ENCODE results near the gene JAKMIP2. TPM values are rescaled to one million over a fixed set of nuclear protein-coding genes. Genes with fewer than 3 reads are reported as not detected.

Gene JAKMIP2
- total RNA-seq, 1 experiment from 2014 or later, result not detected

DNA sequence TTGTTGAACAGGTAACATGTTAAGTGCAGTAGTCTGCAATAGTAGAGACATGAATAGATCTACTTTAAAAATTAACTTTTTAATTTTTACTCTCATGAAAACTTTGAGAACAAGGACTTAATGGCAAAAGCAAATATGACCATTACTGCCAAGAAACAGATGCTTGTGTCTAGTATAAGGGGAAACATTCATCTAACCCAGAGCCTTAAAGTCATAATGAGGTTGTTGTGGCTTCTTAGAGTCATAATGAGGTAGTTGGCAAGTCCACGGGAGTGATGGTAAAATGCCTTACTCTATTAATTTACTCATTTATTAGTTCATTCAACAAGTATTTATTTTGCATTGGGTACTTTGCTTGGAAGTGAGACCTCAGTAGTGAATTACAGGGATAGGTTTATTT is 71.5 kb downstream of the JAKMIP2 start:
- ChIA-PET CTCF (no interaction called here), POLR2A (ENCODE audit: unreplicated experiment) (no interaction called here)
- H3F3A ChIP-seq (ENCODE audit: insufficient read depth, low read depth), result no peaks in the 10 kb centered on the region
- H2AFZ ChIP-seq, result no peak overlapping the region
- H3K9me2 ChIP-seq (ENCODE audit: insufficient read depth), result no peaks in the 10 kb centered on the region
- intact Hi-C loops (cut with micrococcal nuclease; ENCODE audit: unreplicated experiment), result no loop called here
- no peaks in the 10 kb centered on the region for H3K36me3 ChIP-seq (ENCODE audit: low read depth)
- no peak overlapping the region for H3K27ac ChIP-seq
- H3K27me3 ChIP-seq (ENCODE audit: insufficient read depth, low read depth), result no peaks in the 10 kb centered on the region
- H3K4me3 ChIP-seq, result no peak overlapping the region
- BruUV-seq (replicated peaks), result no TSS peak
- H3K4me2 ChIP-seq, result no peak overlapping the region
- H3K79me2 ChIP-seq (ENCODE audit: low read depth), result no peaks in the 10 kb centered on the region
- no peak for DNase-seq
- H3K4me1 ChIP-seq (replicated peaks; ENCODE audit: insufficient read depth), result no peaks in the 10 kb centered on the region
- H3K9me3 ChIP-seq (ENCODE audit: insufficient read depth, low read depth), result no peaks in the 10 kb centered on the region
- H4K20me1 ChIP-seq (ENCODE audit: insufficient read depth), result no peaks in the 10 kb centered on the region
- TF ChIP-seq, protein P1, sequence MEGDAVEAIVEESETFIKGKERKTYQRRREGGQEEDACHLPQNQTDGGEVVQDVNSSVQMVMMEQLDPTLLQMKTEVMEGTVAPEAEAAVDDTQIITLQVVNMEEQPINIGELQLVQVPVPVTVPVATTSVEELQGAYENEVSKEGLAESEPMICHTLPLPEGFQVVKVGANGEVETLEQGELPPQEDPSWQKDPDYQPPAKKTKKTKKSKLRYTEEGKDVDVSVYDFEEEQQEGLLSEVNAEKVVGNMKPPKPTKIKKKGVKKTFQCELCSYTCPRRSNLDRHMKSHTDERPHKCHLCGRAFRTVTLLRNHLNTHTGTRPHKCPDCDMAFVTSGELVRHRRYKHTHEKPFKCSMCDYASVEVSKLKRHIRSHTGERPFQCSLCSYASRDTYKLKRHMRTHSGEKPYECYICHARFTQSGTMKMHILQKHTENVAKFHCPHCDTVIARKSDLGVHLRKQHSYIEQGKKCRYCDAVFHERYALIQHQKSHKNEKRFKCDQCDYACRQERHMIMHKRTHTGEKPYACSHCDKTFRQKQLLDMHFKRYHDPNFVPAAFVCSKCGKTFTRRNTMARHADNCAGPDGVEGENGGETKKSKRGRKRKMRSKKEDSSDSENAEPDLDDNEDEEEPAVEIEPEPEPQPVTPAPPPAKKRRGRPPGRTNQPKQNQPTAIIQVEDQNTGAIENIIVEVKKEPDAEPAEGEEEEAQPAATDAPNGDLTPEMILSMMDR (conservative IDR thresholded peaks at IDR 0.05), result no peak
- no peak for TF ChIP-seq EZH2 (IDR thresholded peaks at IDR 0.05; ENCODE audit: low read depth)

DNA sequence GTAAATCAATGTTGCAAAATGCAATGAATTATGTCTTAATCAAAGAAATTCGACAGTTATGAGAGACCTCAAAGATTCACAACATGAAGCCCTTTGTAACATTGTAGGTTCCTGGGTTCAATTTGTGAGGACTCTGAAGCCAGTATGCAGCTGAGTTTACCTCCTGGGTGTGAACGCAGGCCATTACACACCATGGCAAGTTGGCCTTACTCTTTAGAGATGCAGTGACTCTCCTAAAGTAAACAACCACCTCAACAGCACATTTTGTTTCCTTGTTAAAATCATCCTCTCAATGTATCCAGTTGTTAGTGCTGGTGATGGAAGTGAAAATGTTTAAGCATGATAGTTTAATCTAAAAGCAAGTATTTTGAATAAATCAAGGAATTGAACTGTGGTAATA is 73.8 kb downstream of the JAKMIP2 start:
- H3K27ac ChIP-seq, result no peak overlapping the region
- H3K36me3 ChIP-seq (ENCODE audit: low read depth), result no peaks in the 10 kb centered on the region
- intact Hi-C loops (cut with micrococcal nuclease; ENCODE audit: unreplicated experiment), result no loop called here
- POLR2A ChIA-PET (ENCODE audit: unreplicated experiment), result no interaction called here
- no peak overlapping the region for H2AFZ ChIP-seq
- no peak for TF ChIP-seq EZH2 (IDR thresholded peaks at IDR 0.05; ENCODE audit: low read depth)
- TF ChIP-seq, protein P1 (conservative IDR thresholded peaks at IDR 0.05), result no peak
- no peaks in the 10 kb centered on the region for H3K4me1 ChIP-seq (replicated peaks; ENCODE audit: insufficient read depth)
- H3K9me3 ChIP-seq (ENCODE audit: insufficient read depth, low read depth), result no peaks in the 10 kb centered on the region
- CTCF ChIA-PET, result no interaction called here
- no TSS peak for BruUV-seq (replicated peaks)
- H3K4me3 ChIP-seq, result no peak overlapping the region
- no peaks in the 10 kb centered on the region for H3F3A ChIP-seq (ENCODE audit: insufficient read depth, low read depth)
- no peaks in the 10 kb centered on the region for H3K79me2 ChIP-seq (ENCODE audit: low read depth)
- no peaks in the 10 kb centered on the region for H3K9me2 ChIP-seq (ENCODE audit: insufficient read depth)
- H3K4me2 ChIP-seq, result no peak overlapping the region
- H3K27me3 ChIP-seq (ENCODE audit: insufficient read depth, low read depth), result no peaks in the 10 kb centered on the region
- no peak for DNase-seq
- no peaks in the 10 kb centered on the region for H4K20me1 ChIP-seq (ENCODE audit: insufficient read depth)

DNA sequence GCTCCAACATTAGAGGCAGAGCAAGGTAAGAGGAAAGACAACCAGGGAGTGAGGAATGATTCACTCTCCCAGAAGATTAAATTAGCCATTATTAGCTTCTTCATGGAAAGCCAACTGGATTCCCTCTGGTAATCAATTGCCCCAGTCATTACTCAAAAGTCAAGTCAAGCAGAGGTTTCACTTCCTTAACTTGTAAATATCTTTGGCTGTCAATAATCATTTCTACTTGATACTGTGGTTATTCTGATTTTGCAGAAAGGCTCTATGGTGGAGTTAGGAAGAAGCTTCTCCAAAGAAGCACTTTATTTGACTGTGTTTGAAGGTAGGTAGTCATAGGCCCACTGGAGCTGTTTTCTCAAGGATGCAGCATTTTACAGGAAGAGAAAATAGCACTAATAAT is 78.0 kb downstream of the JAKMIP2 start:
- no peaks in the 10 kb centered on the region for H3K27me3 ChIP-seq (ENCODE audit: insufficient read depth, low read depth)
- H3K4me1 ChIP-seq (replicated peaks; ENCODE audit: insufficient read depth), result no peaks in the 10 kb centered on the region
- TF ChIP-seq EZH2 (IDR thresholded peaks at IDR 0.05; ENCODE audit: low read depth), result no peak
- TF ChIP-seq, protein P1 (conservative IDR thresholded peaks at IDR 0.05), result no peak
- intact Hi-C loops (cut with micrococcal nuclease; ENCODE audit: unreplicated experiment), result no loop called here
- DNase-seq, result no peak
- BruUV-seq (replicated peaks), result no TSS peak
- no peaks in the 10 kb centered on the region for H3K9me2 ChIP-seq (ENCODE audit: insufficient read depth)
- no peaks in the 10 kb centered on the region for H3K79me2 ChIP-seq (ENCODE audit: low read depth)
- no peak overlapping the region for H3K4me2 ChIP-seq
- no peak overlapping the region for H3K27ac ChIP-seq
- POLR2A ChIA-PET (ENCODE audit: unreplicated experiment), result no interaction called here
- H3K36me3 ChIP-seq (ENCODE audit: low read depth), result no peaks in the 10 kb centered on the region
- H3K9me3 ChIP-seq (ENCODE audit: insufficient read depth, low read depth), result no peaks in the 10 kb centered on the region
- H3F3A ChIP-seq (ENCODE audit: insufficient read depth, low read depth), result no peaks in the 10 kb centered on the region
- CTCF ChIA-PET, result no interaction called here
- H3K4me3 ChIP-seq, result no peak overlapping the region
- no peaks in the 10 kb centered on the region for H4K20me1 ChIP-seq (ENCODE audit: insufficient read depth)
- H2AFZ ChIP-seq, result no peak overlapping the region
